Measurements from ENCODE around the gene COL4A1. TPM values are rescaled to one million over a fixed set of nuclear protein-coding genes. Genes with fewer than 3 reads are reported as not detected.

The COL4A1 gene
- total and polyA plus RNA-seq, 8 donors, result 418 to 1,057 (median 547) TPM

DNA sequence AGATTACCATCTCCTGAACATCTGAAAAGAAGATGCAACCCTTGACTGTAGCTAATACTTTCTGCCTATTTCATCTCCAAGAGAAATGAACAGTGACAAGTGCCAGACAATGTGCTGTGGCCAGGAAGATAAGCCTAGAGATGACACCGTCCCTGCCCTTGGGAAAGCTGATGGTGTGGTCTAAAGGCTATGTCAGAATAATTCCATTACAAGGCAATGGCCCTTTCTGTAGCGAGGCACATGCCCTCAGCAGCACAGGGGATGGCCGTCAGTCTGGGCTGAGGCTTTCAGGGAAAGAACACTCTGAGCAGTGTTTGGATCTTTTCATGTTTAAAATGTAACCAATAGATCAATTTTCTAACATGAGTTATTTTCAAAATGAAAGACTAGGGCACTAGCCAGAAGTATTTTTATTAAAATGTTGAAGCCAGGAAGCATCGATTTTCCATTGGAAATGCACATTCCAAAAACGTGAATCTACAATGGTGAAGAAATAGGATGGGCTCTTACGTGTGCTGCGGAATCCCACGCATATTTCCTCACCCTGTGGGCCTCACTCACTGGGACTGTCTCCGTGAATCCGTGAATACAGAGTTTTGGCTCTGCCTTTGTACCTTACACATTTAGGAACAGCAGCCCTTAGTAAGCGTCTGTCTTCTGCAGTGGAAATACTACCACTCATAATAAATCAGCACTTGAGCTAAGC is 22.0 kb downstream of the COL4A1 start:
- Histone ChIP-seq H3K36me3 (no peaks in the 10 kb centered on the region), H3K9me3 (no peaks in the 10 kb centered on the region), H3K27ac (no peak overlapping the region), H3K4me3 (no peak overlapping the region), H3K4me1 (peaks cover 13% of the 10 kb centered on the region in 2 donors), H3K27me3 (no peaks in the 10 kb centered on the region)
- no peak for ATAC-seq
- TF ChIP-seq, protein P1, sequence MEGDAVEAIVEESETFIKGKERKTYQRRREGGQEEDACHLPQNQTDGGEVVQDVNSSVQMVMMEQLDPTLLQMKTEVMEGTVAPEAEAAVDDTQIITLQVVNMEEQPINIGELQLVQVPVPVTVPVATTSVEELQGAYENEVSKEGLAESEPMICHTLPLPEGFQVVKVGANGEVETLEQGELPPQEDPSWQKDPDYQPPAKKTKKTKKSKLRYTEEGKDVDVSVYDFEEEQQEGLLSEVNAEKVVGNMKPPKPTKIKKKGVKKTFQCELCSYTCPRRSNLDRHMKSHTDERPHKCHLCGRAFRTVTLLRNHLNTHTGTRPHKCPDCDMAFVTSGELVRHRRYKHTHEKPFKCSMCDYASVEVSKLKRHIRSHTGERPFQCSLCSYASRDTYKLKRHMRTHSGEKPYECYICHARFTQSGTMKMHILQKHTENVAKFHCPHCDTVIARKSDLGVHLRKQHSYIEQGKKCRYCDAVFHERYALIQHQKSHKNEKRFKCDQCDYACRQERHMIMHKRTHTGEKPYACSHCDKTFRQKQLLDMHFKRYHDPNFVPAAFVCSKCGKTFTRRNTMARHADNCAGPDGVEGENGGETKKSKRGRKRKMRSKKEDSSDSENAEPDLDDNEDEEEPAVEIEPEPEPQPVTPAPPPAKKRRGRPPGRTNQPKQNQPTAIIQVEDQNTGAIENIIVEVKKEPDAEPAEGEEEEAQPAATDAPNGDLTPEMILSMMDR (IDR thresholded peaks at IDR 0.05), result no peak
- intact Hi-C loops (cut with DNase I), result no loop called here
- no peak for DNase-seq

DNA sequence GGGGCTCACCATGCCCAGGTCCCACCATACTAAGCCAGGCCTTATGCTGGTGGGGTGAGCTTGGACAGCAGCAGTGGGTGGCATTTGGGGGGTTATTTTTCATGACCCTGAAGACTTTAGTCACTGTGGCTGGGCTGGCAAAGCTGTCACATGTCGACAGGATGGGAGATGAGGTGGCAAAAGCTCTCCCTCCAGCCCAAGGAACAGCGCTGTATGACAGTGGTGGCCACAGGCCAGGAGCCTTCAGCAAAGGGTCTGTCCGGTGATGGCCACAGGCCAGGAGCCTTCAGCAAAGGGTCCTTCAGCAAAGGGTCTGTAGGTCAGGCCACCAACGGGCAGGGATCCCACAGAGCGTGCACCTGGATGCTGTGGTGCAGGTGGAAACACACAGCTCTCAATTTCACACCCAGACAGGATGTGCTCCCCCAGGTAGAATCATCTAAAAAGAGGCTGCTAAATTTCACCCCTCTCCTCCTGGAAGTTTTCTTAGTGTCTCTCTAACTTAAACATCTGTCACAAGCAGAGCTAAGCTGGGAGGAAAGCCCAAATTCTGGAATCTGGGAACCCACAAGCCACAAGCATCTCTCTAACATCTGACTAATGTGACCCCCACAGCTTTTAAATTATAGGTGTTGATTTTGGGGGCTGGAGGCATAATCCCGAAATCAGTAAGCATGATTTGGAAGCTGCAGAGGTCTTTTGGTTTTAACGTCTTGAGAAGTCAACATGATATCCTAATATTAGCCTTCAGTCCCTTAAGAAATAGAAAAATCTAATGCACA is 23.0 kb downstream of the COL4A1 start:
- intact Hi-C loops (cut with DNase I), result no loop called here
- no peaks in the 10 kb centered on the region for H3K36me3 ChIP-seq
- H3K27ac ChIP-seq, result no peak overlapping the region
- TF ChIP-seq, protein P1 (IDR thresholded peaks at IDR 0.05), result no peak
- H3K4me1 ChIP-seq, result peaks cover 13% of the 10 kb centered on the region in 2 donors
- ATAC-seq, result no peak
- H3K9me3 ChIP-seq, result no peaks in the 10 kb centered on the region
- DNase-seq, result no peak
- H3K4me3 ChIP-seq, result no peak overlapping the region
- no peaks in the 10 kb centered on the region for H3K27me3 ChIP-seq

DNA sequence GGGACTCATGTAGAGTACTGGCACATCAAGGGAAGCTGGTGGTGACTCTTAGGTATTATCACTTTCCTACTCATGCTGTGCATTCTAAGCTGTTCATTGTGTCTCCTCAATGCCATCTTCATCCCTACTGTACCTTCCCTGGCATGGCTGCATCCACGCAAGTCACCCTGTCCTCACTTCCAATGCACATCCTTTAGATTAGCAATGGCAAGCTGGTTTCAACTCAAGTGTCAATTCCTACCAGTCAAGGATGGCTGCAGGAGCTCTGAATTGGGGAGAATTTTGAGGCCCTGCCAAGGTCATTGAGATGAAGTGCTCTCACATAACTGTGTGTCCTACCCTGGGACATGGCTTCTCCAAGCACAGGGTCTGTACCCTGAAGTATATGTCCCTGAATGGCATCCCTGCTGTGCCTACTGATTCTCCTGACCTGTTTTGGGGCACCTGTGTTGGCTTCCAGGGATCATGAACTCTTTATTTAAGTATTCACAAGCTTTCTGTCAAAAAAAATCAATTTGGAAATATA is 24.6 kb downstream of the COL4A1 start:
- Histone ChIP-seq H3K9me3 (no peaks in the 10 kb centered on the region), H3K4me3 (no peak overlapping the region), H3K4me1 (peaks cover 13 to 15% of the 10 kb centered on the region in 2 donors), H3K36me3 (no peaks in the 10 kb centered on the region), H3K27ac (no peak overlapping the region), H3K27me3 (no peaks in the 10 kb centered on the region)
- TF ChIP-seq, protein P1 (IDR thresholded peaks at IDR 0.05), result no peak
- ATAC-seq (no peak), DNase-seq (no peak)
- intact Hi-C loops (cut with DNase I), result no loop called here

- no peak overlapping the region for H3K27ac ChIP-seq
- TF ChIP-seq, protein P1 (IDR thresholded peaks at IDR 0.05), result no peak
- H3K4me1 ChIP-seq, result peaks cover 11 to 13% of the 10 kb centered on the region in 2 donors
- no peak overlapping the region for H3K4me3 ChIP-seq
- no peaks in the 10 kb centered on the region for H3K9me3 ChIP-seq
- intact Hi-C loops (cut with DNase I), result no loop called here
- ATAC-seq (no peak), DNase-seq (no peak)
- H3K27me3 ChIP-seq, result no peaks in the 10 kb centered on the region
- H3K36me3 ChIP-seq, result no peaks in the 10 kb centered on the region
Observed at GRCh38 chr13:110281736-110282135, 25.2 kb downstream of the COL4A1 start.
